HepG2 (cell line): ENCODE data around the gene FBH1. TPM values are rescaled to one million over a fixed set of nuclear protein-coding genes. Genes with fewer than 3 reads are reported as not detected.

ENCODE experiments used
- EZH2 ChIP-seq: conservative IDR thresholded peaks from 2 replicates; pipeline ENCODE4 v1.6.1; 2012; ENCODE audit warnings: mild to moderate bottlenecking, low read depth, low read length, moderate library complexity
- FIP1L1 ChIP-seq: fragments of 200-400 bp; formaldehyde crosslinking; IDR thresholded peaks from 2 replicates; pipeline ENCODE4 v1.6.1; 2018; ENCODE audit warnings: low read depth, mild to moderate bottlenecking, low read length, moderate library complexity, borderline replicate concordance; ENCODE audit not compliant: insufficient read depth
- HOXA3 ChIP-seq: sonication (generic); formaldehyde crosslinking; IDR thresholded peaks from 2 replicates; pipeline ENCODE4 v1.5.0; 2020; ENCODE audit warnings: missing genetic modification reagents
- MED13 ChIP-seq: sonication (generic); formaldehyde crosslinking; IDR thresholded peaks from 2 replicates; pipeline ENCODE4 v1.5.0; 2020; ENCODE audit warnings: missing genetic modification reagents
- NFE2L1 ChIP-seq: sonication (generic); formaldehyde crosslinking; IDR thresholded peaks from 2 replicates; pipeline ENCODE4 v1.4.0; 2020; ENCODE audit warnings: missing genetic modification reagents, mild to moderate bottlenecking, borderline replicate concordance
- RARG ChIP-seq: sonication (generic); formaldehyde crosslinking; IDR thresholded peaks from 2 replicates; pipeline ENCODE4 v1.4.0; 2020; ENCODE audit warnings: low read depth, mild to moderate bottlenecking, missing genetic modification reagents
- TEAD3 ChIP-seq: optimal IDR thresholded peaks from 2 replicates; pipeline ENCODE3; 2016; ENCODE audit warnings: borderline replicate concordance
- ZNF10 ChIP-seq: sonication (generic); formaldehyde crosslinking; IDR thresholded peaks from 2 replicates; pipeline ENCODE4 v1.4.0; 2020; ENCODE audit warnings: mild to moderate bottlenecking, low read depth, missing genetic modification reagents, borderline replicate concordance
- ZNF703 ChIP-seq: sonication (generic); formaldehyde crosslinking; IDR thresholded peaks from 2 replicates; pipeline ENCODE4 v1.5.1; 2020; ENCODE audit warnings: missing genetic modification reagents, mild to moderate bottlenecking, moderate library complexity, borderline replicate concordance
- ZNF724P ChIP-seq: sonication (generic); formaldehyde crosslinking; IDR thresholded peaks from 2 replicates; pipeline ENCODE4 v1.8.0; 2022; ENCODE audit warnings: missing genetic modification reagents, borderline replicate concordance
- ZNF746 ChIP-seq: sonication (generic); formaldehyde crosslinking; IDR thresholded peaks from 2 replicates; pipeline ENCODE4 v1.8.0; 2022; ENCODE audit warnings: mild to moderate bottlenecking, missing genetic modification reagents
- polyA plus RNA-seq, 8 experiments: library from polyadenylated mRNA; depleted of rRNA in 3 of 8; stranded (reverse) in 7 of 8; unstranded in 1 of 8; fragments of >200 nt; fragmentation: Illumina TruSeq in 4 of 8; extraction: Trizol in 4 of 8; gene quantifications; 2 replicates each; pipeline versions ENCODE4 v1.2.1 to v1.2.3, GENCODE V29; 2011 to 2016; ENCODE audit warnings: low read depth in 4 of 8, missing spikeins in 1 of 8, mixed read lengths in 1 of 8; ENCODE audit not compliant: insufficient read depth in 1 of 8
- total RNA-seq, 5 experiments: library from RNA; depleted of rRNA; stranded (reverse); fragments of >200 nt; fragmentation: Illumina TruSeq; extraction: Trizol; gene quantifications; 2 replicates each; pipeline ENCODE4 v1.2.3, GENCODE V29; 2016; ENCODE audit warnings: low read depth in 1 of 5
- TF ChIP-seq, protein P1 (sequence below): sonication (generic); formaldehyde crosslinking; IDR thresholded peaks from 2 replicates; pipeline ENCODE4 v1.5.0; 2020; ENCODE audit warnings: mild to moderate bottlenecking, missing genetic modification reagents
- TF ChIP-seq, protein P2 (sequence below): sonication (generic); formaldehyde crosslinking; IDR thresholded peaks from 2 replicates; pipeline ENCODE4 v1.5.1; 2020; ENCODE audit warnings: missing genetic modification reagents, mild to moderate bottlenecking, borderline replicate concordance
- TF ChIP-seq, protein P3 (sequence below): sonication (generic); formaldehyde crosslinking; IDR thresholded peaks from 2 replicates; pipeline ENCODE4 v1.4.0; 2020; ENCODE audit warnings: missing genetic modification reagents, borderline replicate concordance
- TF ChIP-seq, protein P4 (sequence below): IDR thresholded peaks from 2 replicates; pipeline ENCODE4 v1.6.1; 2016; ENCODE audit warnings: low read depth
- TF ChIP-seq, protein P5 (sequence below): sonication (generic); formaldehyde crosslinking; IDR thresholded peaks from 2 replicates; pipeline ENCODE4 v1.4.0; 2020; ENCODE audit warnings: missing genetic modification reagents

The FBH1 gene
- total and polyA plus RNA-seq, 2 of the 13 experiments (the other 11 are each of a cell fraction or from before 2014, with no cell fraction given): 48.8 to 60.3 TPM

DNA sequence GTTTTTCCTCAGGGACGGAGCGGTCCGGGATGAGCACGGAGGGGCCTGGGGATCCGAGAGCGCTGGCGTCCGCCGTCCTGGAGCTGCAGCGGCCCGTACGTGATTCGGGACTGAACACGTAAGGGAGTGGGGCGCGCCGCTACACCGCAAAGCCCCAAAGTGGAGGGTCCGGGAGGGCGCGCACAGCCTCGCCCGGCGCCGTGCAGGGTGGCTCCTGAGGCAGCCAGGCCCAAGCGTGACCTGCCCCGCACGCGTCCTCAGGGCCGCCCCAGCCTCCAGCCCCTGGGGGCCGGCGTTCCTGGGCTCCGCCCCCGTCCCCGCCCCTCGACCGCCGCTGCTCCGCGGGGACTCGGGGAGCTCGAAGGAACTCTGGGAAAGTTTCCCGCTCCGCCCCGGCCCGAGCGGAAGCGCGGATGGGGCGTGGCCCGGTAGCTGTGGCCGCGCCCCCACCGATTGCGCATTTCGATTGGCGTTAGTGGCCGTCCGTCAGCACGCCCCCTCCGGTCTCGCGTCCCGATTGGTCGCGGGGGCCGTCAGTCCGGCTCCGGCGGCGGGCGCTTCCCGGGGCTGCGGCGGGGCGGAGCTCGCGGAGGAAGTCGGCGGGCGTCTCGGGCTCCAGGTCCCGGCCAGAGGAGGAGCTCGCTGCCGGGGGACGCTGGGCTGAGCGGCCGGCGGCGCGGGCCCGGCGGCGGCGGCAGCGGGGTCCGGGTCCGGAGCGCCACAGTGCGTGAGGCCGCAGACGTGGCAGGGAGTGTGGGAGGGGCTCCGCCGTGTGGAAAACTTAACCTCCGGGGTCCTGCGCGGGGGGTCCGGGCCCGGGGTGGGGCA, at the start of gene FBH1, which contains the start of gene ANKRD16 (continued):
- no peak for TF ChIP-seq FIP1L1
- TF ChIP-seq HOXA3 (CRISPR knock-in tag): peak; percentile 17; the same call in 1 of the 2 replicates
- no peak for TF ChIP-seq EZH2
- TF ChIP-seq ZNF746 (CRISPR knock-in tag): 0 out of 2 replicates have a peak, but pooled peaks have one; percentile 36
- TF ChIP-seq, protein P1, sequence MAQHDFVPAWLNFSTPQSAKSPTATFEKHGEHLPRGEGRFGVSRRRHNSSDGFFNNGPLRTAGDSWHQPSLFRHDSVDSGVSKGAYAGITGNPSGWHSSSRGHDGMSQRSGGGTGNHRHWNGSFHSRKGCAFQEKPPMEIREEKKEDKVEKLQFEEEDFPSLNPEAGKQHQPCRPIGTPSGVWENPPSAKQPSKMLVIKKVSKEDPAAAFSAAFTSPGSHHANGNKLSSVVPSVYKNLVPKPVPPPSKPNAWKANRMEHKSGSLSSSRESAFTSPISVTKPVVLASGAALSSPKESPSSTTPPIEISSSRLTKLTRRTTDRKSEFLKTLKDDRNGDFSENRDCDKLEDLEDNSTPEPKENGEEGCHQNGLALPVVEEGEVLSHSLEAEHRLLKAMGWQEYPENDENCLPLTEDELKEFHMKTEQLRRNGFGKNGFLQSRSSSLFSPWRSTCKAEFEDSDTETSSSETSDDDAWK: no peak
- no peak for TF ChIP-seq ZNF724P (CRISPR knock-in tag)
- TF ChIP-seq, protein P2, sequence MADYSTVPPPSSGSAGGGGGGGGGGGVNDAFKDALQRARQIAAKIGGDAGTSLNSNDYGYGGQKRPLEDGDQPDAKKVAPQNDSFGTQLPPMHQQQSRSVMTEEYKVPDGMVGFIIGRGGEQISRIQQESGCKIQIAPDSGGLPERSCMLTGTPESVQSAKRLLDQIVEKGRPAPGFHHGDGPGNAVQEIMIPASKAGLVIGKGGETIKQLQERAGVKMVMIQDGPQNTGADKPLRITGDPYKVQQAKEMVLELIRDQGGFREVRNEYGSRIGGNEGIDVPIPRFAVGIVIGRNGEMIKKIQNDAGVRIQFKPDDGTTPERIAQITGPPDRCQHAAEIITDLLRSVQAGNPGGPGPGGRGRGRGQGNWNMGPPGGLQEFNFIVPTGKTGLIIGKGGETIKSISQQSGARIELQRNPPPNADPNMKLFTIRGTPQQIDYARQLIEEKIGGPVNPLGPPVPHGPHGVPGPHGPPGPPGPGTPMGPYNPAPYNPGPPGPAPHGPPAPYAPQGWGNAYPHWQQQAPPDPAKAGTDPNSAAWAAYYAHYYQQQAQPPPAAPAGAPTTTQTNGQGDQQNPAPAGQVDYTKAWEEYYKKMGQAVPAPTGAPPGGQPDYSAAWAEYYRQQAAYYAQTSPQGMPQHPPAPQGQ (CRISPR knock-in tag): no peak
- TF ChIP-seq, protein P3, sequence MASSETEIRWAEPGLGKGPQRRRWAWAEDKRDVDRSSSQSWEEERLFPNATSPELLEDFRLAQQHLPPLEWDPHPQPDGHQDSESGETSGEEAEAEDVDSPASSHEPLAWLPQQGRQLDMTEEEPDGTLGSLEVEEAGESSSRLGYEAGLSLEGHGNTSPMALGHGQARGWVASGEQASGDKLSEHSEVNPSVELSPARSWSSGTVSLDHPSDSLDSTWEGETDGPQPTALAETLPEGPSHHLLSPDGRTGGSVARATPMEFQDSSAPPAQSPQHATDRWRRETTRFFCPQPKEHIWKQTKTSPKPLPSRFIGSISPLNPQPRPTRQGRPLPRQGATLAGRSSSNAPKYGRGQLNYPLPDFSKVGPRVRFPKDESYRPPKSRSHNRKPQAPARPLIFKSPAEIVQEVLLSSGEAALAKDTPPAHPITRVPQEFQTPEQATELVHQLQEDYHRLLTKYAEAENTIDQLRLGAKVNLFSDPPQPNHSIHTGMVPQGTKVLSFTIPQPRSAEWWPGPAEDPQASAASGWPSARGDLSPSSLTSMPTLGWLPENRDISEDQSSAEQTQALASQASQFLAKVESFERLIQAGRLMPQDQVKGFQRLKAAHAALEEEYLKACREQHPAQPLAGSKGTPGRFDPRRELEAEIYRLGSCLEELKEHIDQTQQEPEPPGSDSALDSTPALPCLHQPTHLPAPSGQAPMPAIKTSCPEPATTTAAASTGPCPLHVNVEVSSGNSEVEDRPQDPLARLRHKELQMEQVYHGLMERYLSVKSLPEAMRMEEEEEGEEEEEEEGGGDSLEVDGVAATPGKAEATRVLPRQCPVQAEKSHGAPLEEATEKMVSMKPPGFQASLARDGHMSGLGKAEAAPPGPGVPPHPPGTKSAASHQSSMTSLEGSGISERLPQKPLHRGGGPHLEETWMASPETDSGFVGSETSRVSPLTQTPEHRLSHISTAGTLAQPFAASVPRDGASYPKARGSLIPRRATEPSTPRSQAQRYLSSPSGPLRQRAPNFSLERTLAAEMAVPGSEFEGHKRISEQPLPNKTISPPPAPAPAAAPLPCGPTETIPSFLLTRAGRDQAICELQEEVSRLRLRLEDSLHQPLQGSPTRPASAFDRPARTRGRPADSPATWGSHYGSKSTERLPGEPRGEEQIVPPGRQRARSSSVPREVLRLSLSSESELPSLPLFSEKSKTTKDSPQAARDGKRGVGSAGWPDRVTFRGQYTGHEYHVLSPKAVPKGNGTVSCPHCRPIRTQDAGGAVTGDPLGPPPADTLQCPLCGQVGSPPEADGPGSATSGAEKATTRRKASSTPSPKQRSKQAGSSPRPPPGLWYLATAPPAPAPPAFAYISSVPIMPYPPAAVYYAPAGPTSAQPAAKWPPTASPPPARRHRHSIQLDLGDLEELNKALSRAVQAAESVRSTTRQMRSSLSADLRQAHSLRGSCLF (CRISPR knock-in tag): 0 out of 2 replicates have a peak, but pooled peaks have one; percentile 66
- TF ChIP-seq RARG (CRISPR knock-in tag): no peak
- TF ChIP-seq ZNF703 (CRISPR knock-in tag): no peak
- TF ChIP-seq ZNF10: no peak
- TF ChIP-seq, protein P4, sequence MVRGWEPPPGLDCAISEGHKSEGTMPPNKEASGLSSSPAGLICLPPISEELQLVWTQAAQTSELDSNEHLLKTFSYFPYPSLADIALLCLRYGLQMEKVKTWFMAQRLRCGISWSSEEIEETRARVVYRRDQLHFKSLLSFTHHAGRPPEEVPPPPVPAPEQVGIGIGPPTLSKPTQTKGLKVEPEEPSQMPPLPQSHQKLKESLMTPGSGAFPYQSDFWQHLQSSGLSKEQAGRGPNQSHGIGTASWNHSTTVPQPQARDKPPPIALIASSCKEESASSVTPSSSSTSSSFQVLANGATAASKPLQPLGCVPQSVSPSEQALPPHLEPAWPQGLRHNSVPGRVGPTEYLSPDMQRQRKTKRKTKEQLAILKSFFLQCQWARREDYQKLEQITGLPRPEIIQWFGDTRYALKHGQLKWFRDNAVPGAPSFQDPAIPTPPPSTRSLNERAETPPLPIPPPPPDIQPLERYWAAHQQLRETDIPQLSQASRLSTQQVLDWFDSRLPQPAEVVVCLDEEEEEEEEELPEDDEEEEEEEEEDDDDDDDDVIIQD (CRISPR knock-in tag): 0 out of 2 replicates have a peak, but pooled peaks have one; percentile 25
- TF ChIP-seq TEAD3 (CRISPR knock-in tag): peak; percentile 71
- TF ChIP-seq, protein P5, sequence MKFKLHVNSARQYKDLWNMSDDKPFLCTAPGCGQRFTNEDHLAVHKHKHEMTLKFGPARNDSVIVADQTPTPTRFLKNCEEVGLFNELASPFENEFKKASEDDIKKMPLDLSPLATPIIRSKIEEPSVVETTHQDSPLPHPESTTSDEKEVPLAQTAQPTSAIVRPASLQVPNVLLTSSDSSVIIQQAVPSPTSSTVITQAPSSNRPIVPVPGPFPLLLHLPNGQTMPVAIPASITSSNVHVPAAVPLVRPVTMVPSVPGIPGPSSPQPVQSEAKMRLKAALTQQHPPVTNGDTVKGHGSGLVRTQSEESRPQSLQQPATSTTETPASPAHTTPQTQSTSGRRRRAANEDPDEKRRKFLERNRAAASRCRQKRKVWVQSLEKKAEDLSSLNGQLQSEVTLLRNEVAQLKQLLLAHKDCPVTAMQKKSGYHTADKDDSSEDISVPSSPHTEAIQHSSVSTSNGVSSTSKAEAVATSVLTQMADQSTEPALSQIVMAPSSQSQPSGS: peak; percentile 11; the same call in 1 of the 2 replicates
- peak; percentile 84 for TF ChIP-seq MED13 (CRISPR knock-in tag)
- peak; percentile 77; the same call in 1 of the 2 replicates for TF ChIP-seq NFE2L1 (CRISPR knock-in tag)
